ENCODE results near the gene CD22. TPM values are rescaled to one million over a fixed set of nuclear protein-coding genes. Genes with fewer than 3 reads are reported as not detected.

Gene CD22
- polyA plus RNA-seq, 1 donor from 2014 or later = not detected

DNA sequence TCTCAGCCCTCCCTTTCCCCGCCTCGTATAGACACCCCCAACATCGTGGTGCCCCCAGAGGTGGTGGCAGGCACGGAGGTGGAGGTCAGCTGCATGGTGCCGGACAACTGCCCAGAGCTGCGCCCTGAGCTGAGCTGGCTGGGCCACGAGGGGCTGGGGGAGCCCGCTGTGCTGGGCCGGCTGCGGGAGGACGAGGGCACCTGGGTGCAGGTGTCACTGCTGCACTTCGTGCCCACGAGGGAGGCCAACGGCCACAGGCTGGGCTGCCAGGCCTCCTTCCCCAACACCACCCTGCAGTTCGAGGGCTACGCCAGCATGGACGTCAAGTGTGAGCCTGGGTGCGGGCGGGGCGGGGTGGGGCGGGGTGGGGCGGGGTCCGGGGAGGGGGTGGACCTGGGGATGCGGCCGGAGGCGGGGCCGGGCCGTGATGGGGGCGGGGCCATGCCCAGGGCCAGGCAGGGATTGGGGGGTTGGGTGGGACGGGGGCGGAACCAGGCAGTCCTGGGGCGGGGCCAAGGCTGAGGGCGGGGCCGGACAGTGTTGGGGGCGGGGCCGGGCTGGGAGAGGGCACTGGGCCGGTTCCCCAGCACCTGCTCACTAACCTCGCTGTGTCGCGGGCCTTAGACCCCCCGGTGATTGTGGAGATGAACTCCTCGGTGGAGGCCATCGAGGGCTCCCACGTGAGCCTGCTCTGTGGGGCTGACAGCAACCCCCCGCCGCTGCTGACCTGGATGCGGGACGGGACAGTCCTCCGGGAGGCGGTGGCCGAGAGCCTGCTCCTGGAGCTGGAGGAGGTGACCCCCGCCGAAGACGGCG lies 29.3 kb upstream of the CD22 start:
- Histone ChIP-seq H3K9ac (ENCODE audit: low read length) (no peak overlapping the region), H3K36me3 (ENCODE audit: insufficient read depth, low read length) (no peaks in the 10 kb centered on the region), H2AFZ (ENCODE audit: low read depth, low read length) (no peak overlapping the region), H3K4me3 (ENCODE audit: low read length) (no peak overlapping the region), H3K27me3 (ENCODE audit: insufficient read depth, low read depth, low read length) (no peaks in the 10 kb centered on the region), H3K9me3 (ENCODE audit: low read length) (no peaks in the 10 kb centered on the region), H3K4me2 (ENCODE audit: low read length) (no peak overlapping the region), H4K20me1 (ENCODE audit: insufficient read depth) (no peaks in the 10 kb centered on the region), H3K79me2 (replicated peaks; ENCODE audit: insufficient read depth, low read length) (no peaks in the 10 kb centered on the region), H3K9me2 (ENCODE audit: insufficient read depth, low read length) (no peaks in the 10 kb centered on the region), H3K27ac (ENCODE audit: low read length) (no peak overlapping the region), H3F3A (ENCODE audit: insufficient read depth, low read length, poor library complexity, severe bottlenecking) (no peaks in the 10 kb centered on the region)
- TF ChIP-seq SMC3 (conservative IDR thresholded peaks at IDR 0.05; ENCODE audit: poor library complexity) (no peak), RAD21 (conservative IDR thresholded peaks at IDR 0.05) (no peak), EP300 (conservative IDR thresholded peaks at IDR 0.05; ENCODE audit: poor library complexity, severe bottlenecking) (no peak), MXI1 (conservative IDR thresholded peaks at IDR 0.05; ENCODE audit: poor library complexity, severe bottlenecking) (no peak), TAF1 (IDR thresholded peaks at IDR 0.05; ENCODE audit: low read depth) (no peak), POLR2AphosphoS5 (IDR thresholded peaks at IDR 0.05) (no peak), EZH2 (IDR thresholded peaks at IDR 0.05; ENCODE audit: borderline replicate concordance, insufficient read depth, low read length, poor library complexity, severe bottlenecking) (no peak)
- TF ChIP-seq, protein P1, sequence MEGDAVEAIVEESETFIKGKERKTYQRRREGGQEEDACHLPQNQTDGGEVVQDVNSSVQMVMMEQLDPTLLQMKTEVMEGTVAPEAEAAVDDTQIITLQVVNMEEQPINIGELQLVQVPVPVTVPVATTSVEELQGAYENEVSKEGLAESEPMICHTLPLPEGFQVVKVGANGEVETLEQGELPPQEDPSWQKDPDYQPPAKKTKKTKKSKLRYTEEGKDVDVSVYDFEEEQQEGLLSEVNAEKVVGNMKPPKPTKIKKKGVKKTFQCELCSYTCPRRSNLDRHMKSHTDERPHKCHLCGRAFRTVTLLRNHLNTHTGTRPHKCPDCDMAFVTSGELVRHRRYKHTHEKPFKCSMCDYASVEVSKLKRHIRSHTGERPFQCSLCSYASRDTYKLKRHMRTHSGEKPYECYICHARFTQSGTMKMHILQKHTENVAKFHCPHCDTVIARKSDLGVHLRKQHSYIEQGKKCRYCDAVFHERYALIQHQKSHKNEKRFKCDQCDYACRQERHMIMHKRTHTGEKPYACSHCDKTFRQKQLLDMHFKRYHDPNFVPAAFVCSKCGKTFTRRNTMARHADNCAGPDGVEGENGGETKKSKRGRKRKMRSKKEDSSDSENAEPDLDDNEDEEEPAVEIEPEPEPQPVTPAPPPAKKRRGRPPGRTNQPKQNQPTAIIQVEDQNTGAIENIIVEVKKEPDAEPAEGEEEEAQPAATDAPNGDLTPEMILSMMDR (IDR thresholded peaks at IDR 0.05; ENCODE audit: poor library complexity, severe bottlenecking) = no peak
- TF ChIP-seq, protein P2, sequence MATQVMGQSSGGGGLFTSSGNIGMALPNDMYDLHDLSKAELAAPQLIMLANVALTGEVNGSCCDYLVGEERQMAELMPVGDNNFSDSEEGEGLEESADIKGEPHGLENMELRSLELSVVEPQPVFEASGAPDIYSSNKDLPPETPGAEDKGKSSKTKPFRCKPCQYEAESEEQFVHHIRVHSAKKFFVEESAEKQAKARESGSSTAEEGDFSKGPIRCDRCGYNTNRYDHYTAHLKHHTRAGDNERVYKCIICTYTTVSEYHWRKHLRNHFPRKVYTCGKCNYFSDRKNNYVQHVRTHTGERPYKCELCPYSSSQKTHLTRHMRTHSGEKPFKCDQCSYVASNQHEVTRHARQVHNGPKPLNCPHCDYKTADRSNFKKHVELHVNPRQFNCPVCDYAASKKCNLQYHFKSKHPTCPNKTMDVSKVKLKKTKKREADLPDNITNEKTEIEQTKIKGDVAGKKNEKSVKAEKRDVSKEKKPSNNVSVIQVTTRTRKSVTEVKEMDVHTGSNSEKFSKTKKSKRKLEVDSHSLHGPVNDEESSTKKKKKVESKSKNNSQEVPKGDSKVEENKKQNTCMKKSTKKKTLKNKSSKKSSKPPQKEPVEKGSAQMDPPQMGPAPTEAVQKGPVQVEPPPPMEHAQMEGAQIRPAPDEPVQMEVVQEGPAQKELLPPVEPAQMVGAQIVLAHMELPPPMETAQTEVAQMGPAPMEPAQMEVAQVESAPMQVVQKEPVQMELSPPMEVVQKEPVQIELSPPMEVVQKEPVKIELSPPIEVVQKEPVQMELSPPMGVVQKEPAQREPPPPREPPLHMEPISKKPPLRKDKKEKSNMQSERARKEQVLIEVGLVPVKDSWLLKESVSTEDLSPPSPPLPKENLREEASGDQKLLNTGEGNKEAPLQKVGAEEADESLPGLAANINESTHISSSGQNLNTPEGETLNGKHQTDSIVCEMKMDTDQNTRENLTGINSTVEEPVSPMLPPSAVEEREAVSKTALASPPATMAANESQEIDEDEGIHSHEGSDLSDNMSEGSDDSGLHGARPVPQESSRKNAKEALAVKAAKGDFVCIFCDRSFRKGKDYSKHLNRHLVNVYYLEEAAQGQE (IDR thresholded peaks at IDR 0.05; ENCODE audit: borderline replicate concordance) = no peak

DNA sequence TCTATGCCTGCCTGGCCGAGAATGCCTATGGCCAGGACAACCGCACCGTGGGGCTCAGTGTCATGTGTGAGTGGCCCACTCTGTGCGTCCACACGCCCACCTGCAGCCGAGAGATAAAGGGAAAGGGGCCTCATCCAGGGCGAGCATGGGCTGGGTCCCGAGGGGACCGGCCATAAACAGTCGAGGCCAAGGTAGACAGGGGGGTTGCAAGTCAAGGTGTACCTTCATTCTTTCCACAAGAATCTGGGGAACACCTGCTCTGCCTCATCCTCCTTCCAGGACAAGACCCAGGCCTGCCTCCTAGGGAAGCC lies 28.7 kb upstream of the CD22 start:
- no peaks in the 10 kb centered on the region for H3K9me2 ChIP-seq (ENCODE audit: insufficient read depth, low read length)
- H3K4me2 ChIP-seq (ENCODE audit: low read length) = no peak overlapping the region
- H3K79me2 ChIP-seq (replicated peaks; ENCODE audit: insufficient read depth, low read length) = no peaks in the 10 kb centered on the region
- no peaks in the 10 kb centered on the region for H4K20me1 ChIP-seq (ENCODE audit: insufficient read depth)
- H3K27me3 ChIP-seq (ENCODE audit: insufficient read depth, low read depth, low read length) = no peaks in the 10 kb centered on the region
- TF ChIP-seq EZH2 (IDR thresholded peaks at IDR 0.05; ENCODE audit: borderline replicate concordance, insufficient read depth, low read length, poor library complexity, severe bottlenecking) (no peak), MXI1 (conservative IDR thresholded peaks at IDR 0.05; ENCODE audit: poor library complexity, severe bottlenecking) (no peak), TAF1 (IDR thresholded peaks at IDR 0.05; ENCODE audit: low read depth) (no peak), EP300 (conservative IDR thresholded peaks at IDR 0.05; ENCODE audit: poor library complexity, severe bottlenecking) (no peak), POLR2AphosphoS5 (IDR thresholded peaks at IDR 0.05) (no peak), SMC3 (conservative IDR thresholded peaks at IDR 0.05; ENCODE audit: poor library complexity) (no peak), RAD21 (conservative IDR thresholded peaks at IDR 0.05) (no peak)
- TF ChIP-seq, protein P1 (IDR thresholded peaks at IDR 0.05; ENCODE audit: poor library complexity, severe bottlenecking) = no peak
- TF ChIP-seq, protein P2 (IDR thresholded peaks at IDR 0.05; ENCODE audit: borderline replicate concordance) = no peak
- H3K36me3 ChIP-seq (ENCODE audit: insufficient read depth, low read length) = no peaks in the 10 kb centered on the region
- H2AFZ ChIP-seq (ENCODE audit: low read depth, low read length) = no peak overlapping the region
- no peak overlapping the region for H3K27ac ChIP-seq (ENCODE audit: low read length)
- H3K9me3 ChIP-seq (ENCODE audit: low read length) = no peaks in the 10 kb centered on the region
- H3K9ac ChIP-seq (ENCODE audit: low read length) = no peak overlapping the region
- no peaks in the 10 kb centered on the region for H3F3A ChIP-seq (ENCODE audit: insufficient read depth, low read length, poor library complexity, severe bottlenecking)
- H3K4me3 ChIP-seq (ENCODE audit: low read length) = no peak overlapping the region

Measured in neural cell (in vitro differentiated cells).